ENCODE data around the gene CELA1. TPM values are rescaled to one million over a fixed set of nuclear protein-coding genes. Genes with fewer than 3 reads are reported as not detected.
"Not testable (repeated sequence)": the region's sequence is repeated elsewhere in the genome, so short reads cannot be mapped to it uniquely, and the experiment has no call there.

CELA1 gene
- total RNA-seq, 1 donor from 2014 or later, result not detected

- no peak for DNase-seq (ENCODE audit: low read depth)
Observed at GRCh38 chr12:51320311-51320694, 26.2 kb downstream of the CELA1 start.

- DNase-seq (ENCODE audit: low read depth), result no peak
Observed at GRCh38 chr12:51318846-51319599, 27.5 kb downstream of the CELA1 start.

GRCh38 chr12:51318057-51318806 is 28.2 kb downstream of the CELA1 start:
- DNase-seq (ENCODE audit: low read depth), result not testable (repeated sequence)

GRCh38 chr12:51311389-51311788 is 35.1 kb downstream of the CELA1 start:
- DNase-seq (ENCODE audit: low read depth), result no peak

- peak; percentile 23 for DNase-seq (ENCODE audit: low read depth)
Observed at GRCh38 chr12:51307655-51308593, 38.6 kb downstream of the CELA1 start.

- no peak for DNase-seq (ENCODE audit: low read depth)
Observed at GRCh38 chr12:51306507-51306906, 40.0 kb downstream of the CELA1 start.

- not testable (repeated sequence) for DNase-seq (ENCODE audit: low read depth)
Observed at GRCh38 chr12:51300768-51301167, 45.7 kb downstream of the CELA1 start.

- DNase-seq (ENCODE audit: low read depth), result no peak
Observed at GRCh38 chr12:51295651-51296050, 50.8 kb downstream of the CELA1 start.

GRCh38 chr12:51294097-51294496 is 52.4 kb downstream of the CELA1 start:
- not testable (repeated sequence) for DNase-seq (ENCODE audit: low read depth)

- no peak for DNase-seq (ENCODE audit: low read depth)
Observed at GRCh38 chr12:51293696-51294095, 52.8 kb downstream of the CELA1 start.

- not testable (repeated sequence) for DNase-seq (ENCODE audit: low read depth)
Observed at GRCh38 chr12:51291603-51292513, 54.6 kb downstream of the CELA1 start.

- no peak for DNase-seq (ENCODE audit: low read depth)
Observed at GRCh38 chr12:51285843-51286242, 60.6 kb downstream of the CELA1 start.

GRCh38 chr12:51281202-51281924 is 65.1 kb downstream of the CELA1 start:
- DNase-seq (ENCODE audit: low read depth), result peak; percentile 5

Other genes starting within 250 kb of the CELA1 start
- gene TFCP2, start 173.5 kb downstream of the CELA1 start, total RNA-seq, result 15.2 and 17.2 TPM in 2 replicates
- 5.1 and 5.3 TPM in 2 replicates for gene POU6F1, start 128.6 kb downstream of the CELA1 start, total RNA-seq
- gene DAZAP2, start 107.9 kb downstream of the CELA1 start, total RNA-seq, result 166 and 178 TPM in 2 replicates
- gene SMAGP, start 76.3 kb downstream of the CELA1 start, total RNA-seq, result 2.9 and 3.6 TPM in 2 replicates
- gene BIN2, start 22.5 kb downstream of the CELA1 start, total RNA-seq, result not detected in 2 replicates
- 0.05 TPM in 1 of 2 replicates, not detected in the other for gene GALNT6, start 44.7 kb upstream of the CELA1 start, total RNA-seq
- 0.59 and 2.9 TPM in 2 replicates for gene SLC4A8, start 78.2 kb upstream of the CELA1 start, total RNA-seq
- gene SCN8A, start 244.6 kb upstream of the CELA1 start, total RNA-seq, result 7.4 and 13.7 TPM in 2 replicates